Ascending aorta (tissue), 2 donors: Measurements from ENCODE around the gene ATP6V0E1. TPM values are rescaled to one million over a fixed set of nuclear protein-coding genes. Genes with fewer than 3 reads are reported as not detected.

Source experiments
- DNase-seq, 2 donors: peaks; one replicate each; pipeline ENCODE4 v3.0.0-alpha.2; 2019; ENCODE audit warnings: low spot score in 2 of 2
- H3K27ac ChIP-seq, 2 donors: fragments of 200-600 bp; sonication (generic); one replicate each; pipeline ENCODE4 v1.5.1; 2016 to 2017; ENCODE audit warnings: mild to moderate bottlenecking in 1 of 2
- H3K27me3 ChIP-seq: fragments of 200-600 bp; sonication (generic); one replicate; pipeline ENCODE4 v1.5.1; 2017
- H3K36me3 ChIP-seq, 2 donors: fragments of 200-600 bp; sonication (generic); one replicate each; pipeline ENCODE4 v1.5.1; 2016
- H3K4me1 ChIP-seq, 2 donors: fragments of 200-600 bp; sonication (generic); one replicate each; pipeline ENCODE4 v1.5.1; 2016 to 2017; ENCODE audit warnings: mild to moderate bottlenecking in 1 of 2
- H3K4me3 ChIP-seq, 2 donors: fragments of 200-600 bp; sonication (generic); one replicate each; pipeline ENCODE4 v1.5.1; 2016 to 2017; ENCODE audit warnings: mild to moderate bottlenecking in 1 of 2
- H3K9me3 ChIP-seq, 2 donors: fragments of 200-600 bp; sonication (generic); one replicate each; pipeline ENCODE4 v1.5.1; 2016
- CTCF ChIP-seq, 3 experiments: fragments of 200-600 bp in 2 of 3; fragments of 450-650 bp in 1 of 3; sonication (generic) in 2 of 3; IDR thresholded peaks; one replicate each; pipeline ENCODE4 v1.5.1; 2016 to 2019; ENCODE audit warnings: antibody characterized with exemption in 3 of 3, mild to moderate bottlenecking in 1 of 3, moderate library complexity in 1 of 3
- intact Hi-C: fragments of 100-400 bp; cut with DNase I; formaldehyde crosslinking; loops from one replicate; pipeline ENCODE4 v1.15.1; 2023
- total RNA-seq: library from RNA; depleted of rRNA; stranded (reverse); fragments of >200 nt; gene quantifications from one replicate; pipeline ENCODE4 v1.1.0, GENCODE V29; 2016

Gene ATP6V0E1
- total RNA-seq, 1 donor from 2014 or later: 62.6 TPM

GRCh38 chr5:173055042-173055721, 71.6 kb downstream of the ATP6V0E1 start:
- Histone ChIP-seq H3K27me3 (no peaks in the 10 kb centered on the region), H3K27ac (peak overlapping the region in 1 of 2 donors; percentile 29), H3K4me1 (peaks cover 0 to 19% of the 10 kb centered on the region in 2 donors), H3K36me3 (peaks cover 0 to 5% of the 10 kb centered on the region in 2 donors), H3K4me3 (peak overlapping the region; percentile 76 to 98), H3K9me3 (no peaks in the 10 kb centered on the region)
- DNase-seq: no peak
- intact Hi-C loops: loop anchor here (5.0 kb wide), 2 partner anchors 773 to 868 kb away; partner anchors contain the start of genes STK10 and UBTD2
- no peak for TF ChIP-seq CTCF (IDR thresholded peaks at IDR 0.05)

- Histone ChIP-seq H3K36me3 (peaks cover 0 to 5% of the 10 kb centered on the region in 2 donors), H3K9me3 (no peaks in the 10 kb centered on the region), H3K27ac (peak overlapping the region in 1 of 2 donors; percentile 29), H3K4me1 (peaks cover 0 to 19% of the 10 kb centered on the region in 2 donors), H3K4me3 (peak overlapping the region; percentile 76 to 98), H3K27me3 (no peaks in the 10 kb centered on the region)
- TF ChIP-seq CTCF (IDR thresholded peaks at IDR 0.05): no peak
- intact Hi-C loops: loop anchor here (5.0 kb wide), 2 partner anchors 773 to 868 kb away; partner anchors contain the start of genes STK10 and UBTD2
- DNase-seq: no peak
These were observed 72.1 kb downstream of the ATP6V0E1 start for GRCh38 chr5:173055722-173055982.

GRCh38 chr5:173055983-173056782, 72.6 kb downstream of the ATP6V0E1 start, which contains the start of gene CREBRF:
Gene CREBRF (plus strand): TSS chr5:173056352. CDS start chr5:173080776, 24,424 bp downstream.
- TF ChIP-seq CTCF (IDR thresholded peaks at IDR 0.05): no peak
- peak; percentile 91 to 99 for DNase-seq
- peaks cover 0 to 19% of the 10 kb centered on the region in 2 donors for H3K4me1 ChIP-seq
- H3K36me3 ChIP-seq: peaks cover 0 to 5% of the 10 kb centered on the region in 2 donors
- intact Hi-C loops: loop anchor here (1.0 to 5.0 kb wide), 5 partner anchors 39 to 869 kb away; partner anchors contain the start of genes ATP6V0E1, BNIP1, STK10 and UBTD2
- H3K27ac ChIP-seq: peak within 1 kb of the TSS; percentile 93 to 100
- peak within 1 kb of the TSS; percentile 76 to 98 for H3K4me3 ChIP-seq
- H3K9me3 ChIP-seq: no peaks in the 10 kb centered on the region
- H3K27me3 ChIP-seq: no peaks in the 10 kb centered on the region

- Histone ChIP-seq H3K4me1 (peaks cover 0 to 19% of the 10 kb centered on the region in 2 donors), H3K27me3 (no peaks in the 10 kb centered on the region), H3K27ac (peak overlapping the region; percentile 93 to 100), H3K36me3 (peaks cover 0 to 5% of the 10 kb centered on the region in 2 donors), H3K9me3 (no peaks in the 10 kb centered on the region), H3K4me3 (peak overlapping the region; percentile 76 to 98)
- intact Hi-C loops: loop anchor here (1.0 to 5.0 kb wide), 6 partner anchors 40 to 869 kb away; partner anchors contain the start of genes ATP6V0E1, BNIP1, STK10 and UBTD2
- no peak for DNase-seq
- TF ChIP-seq CTCF (IDR thresholded peaks at IDR 0.05): no peak
These were observed 73.2 kb downstream of the ATP6V0E1 start for GRCh38 chr5:173056783-173057061.

GRCh38 chr5:173057062-173057924, 73.7 kb downstream of the ATP6V0E1 start:
- H3K27me3 ChIP-seq: no peaks in the 10 kb centered on the region
- peaks cover 0 to 5% of the 10 kb centered on the region in 2 donors for H3K36me3 ChIP-seq
- peaks cover 0 to 23% of the 10 kb centered on the region in 2 donors for H3K4me1 ChIP-seq
- no peaks in the 10 kb centered on the region for H3K9me3 ChIP-seq
- intact Hi-C loops: loop anchor here (1.0 to 5.0 kb wide), 4 partner anchors 40 to 870 kb away; partner anchors contain the start of genes STK10 and UBTD2
- DNase-seq: peak; percentile 98 to 100
- peak overlapping the region; percentile 93 to 100 for H3K27ac ChIP-seq
- TF ChIP-seq CTCF (IDR thresholded peaks at IDR 0.05): peak; percentile 19 to 30 (median 21)
- peak overlapping the region; percentile 76 to 98 for H3K4me3 ChIP-seq
